Epithelial cell of proximal tubule (primary cell): ENCODE measurements around the gene FSIP1. TPM values are rescaled to one million over a fixed set of nuclear protein-coding genes. Genes with fewer than 3 reads are reported as not detected.

ENCODE experiments used
- DNase-seq: peaks from one replicate; pipeline ENCODE4 v3.0.0-alpha.2; 2011; ENCODE audit warnings: low read depth
- H3K4me3 ChIP-seq: 2 replicates; pipeline ENCODE4 v1.5.1; 2011; ENCODE audit warnings: low read depth, mild to moderate bottlenecking, low read length
- total RNA-seq: library from RNA; depleted of rRNA; stranded (reverse); fragments of >200 nt; gene quantifications from 2 replicates; pipeline ENCODE4 v1.2.3, GENCODE V29; 2015
- TF ChIP-seq, protein P1 (sequence below): conservative IDR thresholded peaks from 2 replicates; pipeline ENCODE4 v1.5.1; 2012; ENCODE audit warnings: low read depth, mild to moderate bottlenecking, low read length

The FSIP1 gene
- total RNA-seq, 1 donor from 2014 or later: 1.3 TPM

DNA sequence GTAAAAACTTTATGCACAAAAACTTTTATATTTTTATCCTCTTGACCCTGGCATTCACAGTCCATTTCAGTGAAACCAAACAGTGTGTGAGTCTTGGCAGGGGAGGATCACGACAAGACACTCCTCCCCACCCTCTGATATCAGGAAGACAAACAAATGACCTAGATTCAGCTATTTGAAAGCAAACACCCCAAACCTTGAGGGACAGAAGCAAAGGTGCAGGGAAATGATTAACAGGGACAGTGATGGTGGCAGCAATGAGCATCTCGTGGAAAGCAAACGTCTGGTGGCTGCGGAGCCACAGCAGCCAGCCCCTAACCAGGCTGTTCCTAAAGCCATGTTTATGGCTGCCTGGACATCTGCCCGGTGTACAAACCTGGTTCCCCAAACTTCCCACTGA is 52.1 kb downstream of the FSIP1 start:
- no peak overlapping the region for H3K4me3 ChIP-seq
- DNase-seq: no peak
- TF ChIP-seq, protein P1, sequence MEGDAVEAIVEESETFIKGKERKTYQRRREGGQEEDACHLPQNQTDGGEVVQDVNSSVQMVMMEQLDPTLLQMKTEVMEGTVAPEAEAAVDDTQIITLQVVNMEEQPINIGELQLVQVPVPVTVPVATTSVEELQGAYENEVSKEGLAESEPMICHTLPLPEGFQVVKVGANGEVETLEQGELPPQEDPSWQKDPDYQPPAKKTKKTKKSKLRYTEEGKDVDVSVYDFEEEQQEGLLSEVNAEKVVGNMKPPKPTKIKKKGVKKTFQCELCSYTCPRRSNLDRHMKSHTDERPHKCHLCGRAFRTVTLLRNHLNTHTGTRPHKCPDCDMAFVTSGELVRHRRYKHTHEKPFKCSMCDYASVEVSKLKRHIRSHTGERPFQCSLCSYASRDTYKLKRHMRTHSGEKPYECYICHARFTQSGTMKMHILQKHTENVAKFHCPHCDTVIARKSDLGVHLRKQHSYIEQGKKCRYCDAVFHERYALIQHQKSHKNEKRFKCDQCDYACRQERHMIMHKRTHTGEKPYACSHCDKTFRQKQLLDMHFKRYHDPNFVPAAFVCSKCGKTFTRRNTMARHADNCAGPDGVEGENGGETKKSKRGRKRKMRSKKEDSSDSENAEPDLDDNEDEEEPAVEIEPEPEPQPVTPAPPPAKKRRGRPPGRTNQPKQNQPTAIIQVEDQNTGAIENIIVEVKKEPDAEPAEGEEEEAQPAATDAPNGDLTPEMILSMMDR: no peak

DNA sequence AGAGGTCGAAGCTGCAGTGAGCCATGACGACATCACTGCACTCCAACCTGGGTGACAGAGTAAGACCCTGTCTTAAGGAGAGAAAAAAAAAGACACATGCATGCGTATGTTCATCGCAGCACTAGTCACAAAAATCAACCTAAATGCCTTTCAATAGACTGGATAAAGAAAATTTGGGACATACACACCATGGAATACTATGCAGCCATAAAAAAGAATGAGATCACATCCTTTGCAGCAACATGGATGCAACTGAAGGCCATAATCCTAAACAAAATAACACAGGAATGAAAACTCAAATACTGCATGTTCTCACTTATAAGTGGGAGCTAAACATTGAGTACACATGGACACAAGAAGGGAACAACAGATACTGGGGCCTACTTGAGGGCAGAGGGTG is 53.1 kb downstream of the FSIP1 start:
- TF ChIP-seq, protein P1: no peak
- H3K4me3 ChIP-seq: no peak overlapping the region
- DNase-seq: no peak

DNA sequence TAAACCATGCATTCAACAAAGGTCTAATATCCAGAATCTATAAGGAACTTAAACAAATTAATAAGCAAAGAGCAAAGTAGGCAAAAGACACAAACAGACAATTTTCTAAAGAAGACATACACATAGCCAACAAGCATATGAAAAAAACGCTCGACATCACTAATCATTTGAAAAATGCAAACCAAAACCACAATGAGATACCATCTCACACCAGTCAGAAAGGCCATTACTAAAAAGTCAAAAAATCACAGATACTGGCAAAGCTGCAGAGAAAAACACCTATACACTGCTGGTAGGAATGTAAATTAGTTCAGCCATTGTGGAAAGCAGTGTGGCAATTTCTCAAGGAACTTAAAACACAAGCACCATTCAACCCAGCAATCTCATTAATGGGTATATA is 53.8 kb downstream of the FSIP1 start:
- no peak overlapping the region for H3K4me3 ChIP-seq
- TF ChIP-seq, protein P1: no peak
- DNase-seq: no peak

DNA sequence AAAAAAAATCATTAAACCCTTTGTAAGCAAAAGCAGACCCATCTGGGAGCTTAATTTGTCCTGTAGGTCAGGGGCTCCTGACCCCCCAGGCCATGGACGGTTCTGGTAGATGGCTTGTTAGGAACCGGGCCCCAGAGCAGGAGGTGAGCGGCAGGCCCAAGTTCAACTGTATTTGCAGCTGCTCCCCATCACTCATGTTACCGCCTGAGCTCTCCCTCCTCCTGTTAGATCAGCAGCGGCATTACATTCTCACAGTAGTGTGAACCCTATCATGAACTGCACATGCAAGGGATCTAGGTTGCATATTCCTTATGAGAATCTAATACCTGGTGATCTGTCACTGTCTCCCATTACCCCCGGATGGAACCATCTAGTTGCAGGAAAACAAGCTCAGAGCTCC is 60.7 kb downstream of the FSIP1 start:
- DNase-seq: no peak
- H3K4me3 ChIP-seq: no peak overlapping the region
- TF ChIP-seq, protein P1: no peak

GRCh38 chr15:39720621-39721611 is 61.7 kb downstream of the FSIP1 start:
- H3K4me3 ChIP-seq: no peak overlapping the region
- TF ChIP-seq, protein P1: no peak
- DNase-seq: no peak

GRCh38 chr15:39720081-39720480 is 62.6 kb downstream of the FSIP1 start:
- H3K4me3 ChIP-seq: no peak overlapping the region
- TF ChIP-seq, protein P1: no peak
- DNase-seq: no peak
